Suprapubic skin (tissue), 4 donors: ENCODE results near the gene HTR3A.

Source experiments
- EP300 ChIP-seq: sonication (generic); formaldehyde crosslinking; IDR thresholded peaks from one replicate; pipeline ENCODE4 v1.6.1; 2017; ENCODE audit warnings: antibody characterized with exemption
- POLR2A ChIP-seq, 2 donors: fragments of 450-650 bp; IDR thresholded peaks; one replicate each; pipeline ENCODE4 v1.6.1; 2017; ENCODE audit warnings: antibody characterized with exemption in 2 of 2, mild to moderate bottlenecking in 2 of 2, moderate library complexity in 2 of 2
- POLR2AphosphoS5 ChIP-seq, 3 donors: sonication (generic); formaldehyde crosslinking; IDR thresholded peaks; one replicate each; pipeline ENCODE4 v1.6.1; 2017; ENCODE audit warnings: antibody characterized with exemption in 3 of 3
- TF ChIP-seq, protein P1 (sequence below), 2 donors: fragments of 200-600 bp in 1 of 2; fragments of 450-650 bp in 1 of 2; sonication (generic) in 1 of 2; IDR thresholded peaks; one replicate each; pipeline ENCODE4 v1.5.1; 2016 to 2019; ENCODE audit warnings: antibody characterized with exemption in 2 of 2, mild to moderate bottlenecking in 1 of 2, moderate library complexity in 1 of 2

DNA sequence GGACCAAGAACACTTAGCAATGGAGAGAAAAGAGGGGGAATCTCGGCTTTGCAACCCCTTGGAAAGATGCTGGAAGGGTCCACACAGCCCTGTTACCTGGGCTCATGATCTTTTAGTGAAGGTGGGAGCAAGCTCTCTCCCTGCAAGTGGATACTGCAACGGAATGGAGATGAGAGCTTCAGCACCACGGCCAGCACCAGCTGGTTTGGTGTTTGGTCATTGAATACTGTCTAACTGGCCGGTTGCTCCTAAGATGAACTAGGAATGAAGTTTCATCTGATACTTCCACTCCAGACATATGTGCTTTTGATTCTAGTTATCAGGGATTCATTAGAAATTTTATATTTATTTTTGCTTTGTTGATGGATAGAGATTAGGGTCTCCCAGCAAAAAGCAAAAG is 16.3 kb downstream of the HTR3A start:
- TF ChIP-seq, protein P1, sequence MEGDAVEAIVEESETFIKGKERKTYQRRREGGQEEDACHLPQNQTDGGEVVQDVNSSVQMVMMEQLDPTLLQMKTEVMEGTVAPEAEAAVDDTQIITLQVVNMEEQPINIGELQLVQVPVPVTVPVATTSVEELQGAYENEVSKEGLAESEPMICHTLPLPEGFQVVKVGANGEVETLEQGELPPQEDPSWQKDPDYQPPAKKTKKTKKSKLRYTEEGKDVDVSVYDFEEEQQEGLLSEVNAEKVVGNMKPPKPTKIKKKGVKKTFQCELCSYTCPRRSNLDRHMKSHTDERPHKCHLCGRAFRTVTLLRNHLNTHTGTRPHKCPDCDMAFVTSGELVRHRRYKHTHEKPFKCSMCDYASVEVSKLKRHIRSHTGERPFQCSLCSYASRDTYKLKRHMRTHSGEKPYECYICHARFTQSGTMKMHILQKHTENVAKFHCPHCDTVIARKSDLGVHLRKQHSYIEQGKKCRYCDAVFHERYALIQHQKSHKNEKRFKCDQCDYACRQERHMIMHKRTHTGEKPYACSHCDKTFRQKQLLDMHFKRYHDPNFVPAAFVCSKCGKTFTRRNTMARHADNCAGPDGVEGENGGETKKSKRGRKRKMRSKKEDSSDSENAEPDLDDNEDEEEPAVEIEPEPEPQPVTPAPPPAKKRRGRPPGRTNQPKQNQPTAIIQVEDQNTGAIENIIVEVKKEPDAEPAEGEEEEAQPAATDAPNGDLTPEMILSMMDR (IDR thresholded peaks at IDR 0.05): no peak
- TF ChIP-seq POLR2A (IDR thresholded peaks at IDR 0.05) (no peak), EP300 (no peak), POLR2AphosphoS5 (IDR thresholded peaks at IDR 0.05) (no peak)
